NCI-H187 (cell line): ENCODE measurements around the gene SLC35D3.
"Not testable (repeated sequence)": the region's sequence is repeated elsewhere in the genome, so short reads cannot be mapped to it uniquely, and the experiment has no call there.

ENCODE experiments used
- DNase-seq, 2 experiments: peaks; one replicate each; lab custom pipeline; 2025; lab: John Stamatoyannopoulos, UW

SLC35D3 gene, protein sequence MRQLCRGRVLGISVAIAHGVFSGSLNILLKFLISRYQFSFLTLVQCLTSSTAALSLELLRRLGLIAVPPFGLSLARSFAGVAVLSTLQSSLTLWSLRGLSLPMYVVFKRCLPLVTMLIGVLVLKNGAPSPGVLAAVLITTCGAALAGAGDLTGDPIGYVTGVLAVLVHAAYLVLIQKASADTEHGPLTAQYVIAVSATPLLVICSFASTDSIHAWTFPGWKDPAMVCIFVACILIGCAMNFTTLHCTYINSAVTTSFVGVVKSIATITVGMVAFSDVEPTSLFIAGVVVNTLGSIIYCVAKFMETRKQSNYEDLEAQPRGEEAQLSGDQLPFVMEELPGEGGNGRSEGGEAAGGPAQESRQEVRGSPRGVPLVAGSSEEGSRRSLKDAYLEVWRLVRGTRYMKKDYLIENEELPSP

GRCh38 chr6:136921936-136922684, at the start of gene SLC35D3:
TSS of gene SLC35D3 (plus strand) at chr6:136922301. CDS start at chr6:136922429, 128 bp downstream.
- no peak for DNase-seq

- DNase-seq: no peak
Observed at GRCh38 chr6:136873748-136874147, 48.4 kb upstream of the SLC35D3 start.

- DNase-seq: not testable (repeated sequence)
Observed at GRCh38 chr6:136876469-136876868, 45.6 kb upstream of the SLC35D3 start.

DNA sequence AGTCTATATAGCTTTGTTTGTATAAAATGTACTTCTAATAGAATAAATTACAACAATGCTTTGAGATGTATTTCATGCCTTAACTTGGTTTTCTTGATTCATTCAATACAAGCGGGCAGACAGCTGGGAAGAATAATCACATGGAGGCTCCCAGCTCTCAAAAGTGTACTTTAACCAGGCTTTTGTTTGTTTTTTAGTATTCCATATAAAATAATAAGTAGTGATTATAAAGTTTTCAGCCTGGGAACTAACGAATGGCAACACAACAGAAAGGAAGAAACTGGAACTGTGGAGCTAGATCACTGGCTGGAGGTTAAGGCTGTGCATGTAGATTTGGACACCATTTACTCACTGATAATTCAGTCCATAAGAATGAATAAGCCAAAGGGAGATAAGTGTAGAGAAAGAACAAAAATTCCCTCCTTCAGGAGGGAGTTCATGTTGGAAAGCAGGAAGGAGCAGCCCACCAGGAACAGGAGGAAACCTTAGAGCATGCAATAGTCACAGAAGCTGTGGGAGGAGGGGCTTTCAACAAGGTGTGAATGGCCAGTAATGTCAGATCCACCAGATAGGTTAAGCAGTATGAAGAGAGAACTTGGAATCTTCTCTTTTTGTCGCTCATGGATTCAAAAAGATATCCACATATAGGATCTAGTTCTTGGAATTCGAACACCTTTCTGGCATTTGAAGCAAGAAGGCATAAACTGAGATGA, 41.2 kb upstream of the SLC35D3 start:
- DNase-seq: no peak

DNA sequence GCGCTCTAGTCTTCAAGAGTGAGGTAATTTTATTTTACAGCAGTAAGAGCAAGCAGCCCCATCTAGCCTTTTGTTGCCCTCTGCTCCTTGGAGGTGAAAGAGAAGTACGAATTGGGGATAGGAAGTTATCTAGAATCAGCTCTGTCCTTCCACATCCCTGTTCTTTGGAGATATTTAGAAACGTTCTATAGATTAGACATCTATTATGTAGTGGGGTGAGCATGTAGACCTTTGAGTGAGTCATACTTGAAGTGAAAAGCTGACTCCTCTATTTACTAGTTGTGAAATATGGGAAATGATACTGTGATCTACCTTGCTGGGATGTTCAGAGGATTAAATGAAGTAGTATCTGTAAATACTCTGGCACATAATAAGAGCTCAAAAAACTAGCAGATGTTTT, 36.0 kb upstream of the SLC35D3 start:
- no peak for DNase-seq

- no peak for DNase-seq
Observed at GRCh38 chr6:136887953-136888352, 34.1 kb upstream of the SLC35D3 start.

GRCh38 chr6:136889271-136890193, 32.6 kb upstream of the SLC35D3 start:
- no peak for DNase-seq

- DNase-seq: no peak
Observed at GRCh38 chr6:136890194-136890839, 31.8 kb upstream of the SLC35D3 start.

GRCh38 chr6:136890986-136891385, 31.1 kb upstream of the SLC35D3 start:
- DNase-seq: no peak

DNA sequence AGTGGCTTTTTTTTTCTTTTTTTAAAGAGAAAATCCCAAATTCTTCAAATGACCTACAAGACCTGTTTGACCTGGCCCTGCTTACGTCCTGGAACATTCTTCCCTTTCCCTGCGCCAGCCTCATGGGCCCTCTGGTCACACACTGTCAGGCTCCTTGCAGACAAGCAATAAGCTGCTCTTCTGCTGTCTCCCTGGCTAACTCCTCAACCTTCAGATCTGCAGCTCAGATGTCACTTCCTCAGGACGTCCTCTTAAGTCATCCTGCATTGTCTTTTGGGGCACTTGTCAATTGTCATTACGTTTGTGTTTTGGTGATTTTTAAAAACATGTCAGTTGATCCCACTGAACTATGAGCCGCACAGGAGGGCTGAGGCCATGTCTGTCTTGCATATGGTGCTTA, 28.9 kb upstream of the SLC35D3 start:
- no peak for DNase-seq

DNA sequence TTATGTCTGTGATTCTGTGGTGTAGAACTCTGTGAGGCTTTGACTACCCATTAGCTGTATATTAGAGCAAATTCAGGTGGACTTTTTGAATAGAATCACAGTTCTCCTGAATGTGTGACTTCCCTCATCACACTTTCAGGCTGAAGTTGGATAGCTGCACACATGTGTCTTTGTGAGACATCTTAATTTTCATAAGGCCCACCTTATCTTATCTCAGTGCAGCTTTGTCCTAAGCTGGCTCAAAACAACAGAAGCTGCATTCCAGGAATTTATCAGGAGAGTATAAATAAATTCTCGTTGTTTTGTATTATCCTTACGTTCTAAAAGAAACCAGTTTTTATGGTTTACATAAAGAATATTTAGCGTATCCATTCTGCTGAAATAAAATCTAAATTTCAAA, 26.2 kb upstream of the SLC35D3 start:
- DNase-seq: no peak

GRCh38 chr6:136897071-136897470, 25.0 kb upstream of the SLC35D3 start:
- DNase-seq: no peak

DNA sequence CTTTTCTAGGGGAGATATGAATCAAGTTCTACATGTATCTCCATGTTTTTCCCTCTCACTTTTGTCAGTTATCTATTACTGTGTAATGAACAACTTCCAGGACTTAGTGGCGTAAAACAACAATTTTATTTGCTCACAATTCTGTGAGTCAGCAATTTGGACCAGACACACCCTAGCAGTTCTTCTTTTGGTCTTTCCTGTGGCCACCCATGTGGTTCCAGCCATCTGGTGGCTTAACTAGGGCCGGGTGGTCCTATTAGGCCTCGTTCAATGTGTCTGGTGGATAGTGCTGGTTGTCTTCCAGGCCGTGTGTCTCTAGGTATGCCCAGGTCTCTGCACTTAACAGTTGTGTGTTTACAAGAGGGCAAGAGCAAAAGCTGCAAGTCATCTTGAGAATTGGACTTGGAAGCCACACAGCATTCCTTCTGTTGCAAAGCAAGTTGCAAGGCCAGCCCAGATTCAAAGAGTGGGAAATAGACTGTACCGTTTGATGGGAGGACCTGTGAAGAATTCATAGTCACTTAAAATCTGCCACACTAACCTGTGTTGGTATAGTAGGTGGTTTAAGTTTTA, 20.8 kb upstream of the SLC35D3 start:
- DNase-seq: no peak

- not testable (repeated sequence) for DNase-seq
Observed at GRCh38 chr6:136904477-136904876, 17.6 kb upstream of the SLC35D3 start.

DNA sequence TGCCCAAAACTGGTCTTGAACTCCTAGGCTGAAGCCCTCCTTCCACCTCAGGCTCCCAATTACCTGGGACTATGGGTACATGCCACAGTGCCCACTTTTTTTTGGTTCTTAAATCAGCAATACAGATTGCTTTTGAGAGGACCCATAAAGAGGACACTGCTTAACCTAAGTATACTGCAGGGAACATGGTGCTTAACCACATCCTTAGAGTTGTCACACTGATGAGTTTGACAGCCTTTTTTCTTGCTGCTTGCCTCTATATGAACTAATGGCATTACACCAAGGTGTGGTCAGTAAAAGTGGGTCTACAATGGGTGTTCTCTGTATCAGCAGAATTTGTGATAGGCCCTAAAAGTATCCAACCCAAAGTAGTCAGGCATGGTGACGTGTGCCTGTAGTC, 7.2 kb upstream of the SLC35D3 start:
- DNase-seq: no peak

- DNase-seq: no peak
Observed at GRCh38 chr6:136918706-136919105, 3.4 kb upstream of the SLC35D3 start.

DNA sequence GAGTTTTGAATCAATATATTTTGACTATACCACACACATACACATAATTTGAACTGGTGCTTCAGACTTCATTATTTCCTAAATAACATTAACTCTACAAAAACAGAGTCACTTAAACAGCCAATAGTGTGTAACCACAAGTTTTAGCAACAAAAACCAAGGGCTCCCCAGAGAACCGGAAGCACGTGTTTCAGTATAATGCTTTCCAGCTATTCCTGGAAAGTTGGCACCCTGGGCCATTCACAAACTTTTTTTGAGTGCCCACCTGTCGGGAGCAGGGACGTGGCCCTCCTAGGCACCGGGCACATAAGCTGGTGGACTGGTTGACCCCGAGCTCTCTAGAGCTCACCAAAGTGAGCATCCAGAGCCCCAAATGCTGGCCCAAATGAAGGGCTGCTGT, 1.9 kb upstream of the SLC35D3 start:
- no peak for DNase-seq

GRCh38 chr6:136920671-136921380, 1.3 kb upstream of the SLC35D3 start:
- DNase-seq: no peak

DNA sequence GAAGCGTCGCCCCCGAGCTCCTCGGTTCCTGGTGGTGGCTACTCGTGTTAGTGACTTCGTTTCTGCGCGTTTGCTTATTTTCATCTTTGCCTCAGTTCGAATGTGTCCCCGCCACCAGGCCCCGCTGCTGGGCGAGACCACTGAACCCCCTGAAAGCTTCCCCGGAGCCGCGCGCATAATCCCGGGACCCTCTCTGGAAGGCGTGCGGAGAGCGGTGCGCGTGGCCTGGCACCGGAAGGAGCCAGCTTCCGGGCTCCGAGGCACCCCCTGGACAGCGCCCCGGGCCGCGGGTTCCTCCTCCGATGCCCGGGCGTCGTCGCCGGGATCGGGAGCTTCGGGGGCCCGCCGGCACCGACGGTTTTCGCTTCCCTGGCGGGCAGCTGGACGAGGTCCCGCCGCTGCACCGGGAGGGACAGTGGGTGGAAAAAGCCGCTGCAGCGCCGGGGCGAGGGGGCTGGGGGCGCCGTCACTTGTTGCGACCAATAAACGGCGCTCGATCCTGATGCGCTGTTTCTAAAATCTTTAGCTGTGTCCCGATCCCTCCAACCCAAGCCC, 643 bp upstream of the SLC35D3 start:
- no peak for DNase-seq

GRCh38 chr6:136922685-136923006, 545 bp downstream of the SLC35D3 start:
- no peak for DNase-seq
